HUES48 (cell line): Measurements from ENCODE around the gene PARK7.

Source experiments
- H3K27ac ChIP-seq: one replicate; pipeline ENCODE4 v1.7.0; 2013; ENCODE audit warnings: low read depth, low read length, inconsistent platforms
- H3K27me3 ChIP-seq: 2 replicates; pipeline ENCODE4 v1.6.1; 2013; ENCODE audit warnings: mild to moderate bottlenecking, low read length; ENCODE audit not compliant: control insufficient read depth, insufficient read depth
- H3K36me3 ChIP-seq: 2 replicates; pipeline ENCODE4 v1.6.1; 2013; ENCODE audit warnings: low read length; ENCODE audit not compliant: control insufficient read depth, insufficient read depth
- H3K4me1 ChIP-seq: 2 replicates; pipeline ENCODE4 v1.6.1; 2013; ENCODE audit warnings: mild to moderate bottlenecking, low read length; ENCODE audit not compliant: control insufficient read depth, insufficient read depth
- H3K4me3 ChIP-seq: 2 replicates; pipeline ENCODE4 v1.5.1; 2013; ENCODE audit warnings: mild to moderate bottlenecking, low read depth, low read length
- H3K9ac ChIP-seq: 2 replicates; pipeline ENCODE4 v1.6.1; 2013; ENCODE audit warnings: mild to moderate bottlenecking, low read depth, low read length, moderate library complexity
- H3K9me3 ChIP-seq: 2 replicates; pipeline ENCODE4 v1.6.1; 2013; ENCODE audit warnings: low read length; ENCODE audit not compliant: control insufficient read depth, insufficient read depth

PARK7 gene

GRCh38 chr1:7929637-7930036 is 31.9 kb upstream of the PARK7 start:
- Histone ChIP-seq H3K4me1 (no peaks in the 10 kb centered on the region), H3K4me3 (no peak overlapping the region), H3K27me3 (no peaks in the 10 kb centered on the region), H3K27ac (no peak overlapping the region), H3K9me3 (no peaks in the 10 kb centered on the region), H3K9ac (no peak overlapping the region), H3K36me3 (no peaks in the 10 kb centered on the region)

- H3K27ac ChIP-seq: no peak overlapping the region
- H3K36me3 ChIP-seq: no peaks in the 10 kb centered on the region
- no peaks in the 10 kb centered on the region for H3K4me1 ChIP-seq
- no peak overlapping the region for H3K4me3 ChIP-seq
- no peaks in the 10 kb centered on the region for H3K9me3 ChIP-seq
- no peak overlapping the region for H3K9ac ChIP-seq
- H3K27me3 ChIP-seq: no peaks in the 10 kb centered on the region
Measured at GRCh38 chr1:7930645-7931445, 30.7 kb upstream of the PARK7 start.

- H3K36me3 ChIP-seq: no peaks in the 10 kb centered on the region
- no peak overlapping the region for H3K27ac ChIP-seq
- H3K9ac ChIP-seq: no peak overlapping the region
- H3K27me3 ChIP-seq: no peaks in the 10 kb centered on the region
- no peaks in the 10 kb centered on the region for H3K9me3 ChIP-seq
- no peak overlapping the region for H3K4me3 ChIP-seq
- no peaks in the 10 kb centered on the region for H3K4me1 ChIP-seq
Measured at GRCh38 chr1:7931446-7931812, 30.1 kb upstream of the PARK7 start.

GRCh38 chr1:7932524-7933138 is 28.9 kb upstream of the PARK7 start:
- H3K4me1 ChIP-seq: no peaks in the 10 kb centered on the region
- no peak overlapping the region for H3K4me3 ChIP-seq
- no peaks in the 10 kb centered on the region for H3K9me3 ChIP-seq
- no peaks in the 10 kb centered on the region; the same call in 1 of the 2 replicates for H3K27me3 ChIP-seq
- H3K27ac ChIP-seq: no peak overlapping the region
- H3K36me3 ChIP-seq: no peaks in the 10 kb centered on the region
- H3K9ac ChIP-seq: no peak overlapping the region

GRCh38 chr1:7938070-7938469 is 23.4 kb upstream of the PARK7 start:
- no peak overlapping the region for H3K4me3 ChIP-seq
- no peaks in the 10 kb centered on the region; the same call in 1 of the 2 replicates for H3K4me1 ChIP-seq
- H3K36me3 ChIP-seq: no peaks in the 10 kb centered on the region
- H3K27ac ChIP-seq: no peak overlapping the region
- H3K9ac ChIP-seq: no peak overlapping the region
- H3K9me3 ChIP-seq: no peaks in the 10 kb centered on the region
- peaks cover 38% of the 10 kb centered on the region for H3K27me3 ChIP-seq

GRCh38 chr1:7940034-7940433 is 21.5 kb upstream of the PARK7 start:
- Histone ChIP-seq H3K4me1 (no peaks in the 10 kb centered on the region; the same call in 1 of the 2 replicates), H3K4me3 (no peak overlapping the region)

GRCh38 chr1:7940745-7941436 is 20.6 kb upstream of the PARK7 start, which contains the start of gene TNFRSF9:
Gene TNFRSF9 (minus strand): TSS chr1:7940839. CDS start chr1:7939994, 845 bp downstream.
- Histone ChIP-seq H3K4me1 (no peaks in the 10 kb centered on the region; the same call in 1 of the 2 replicates), H3K4me3 (no peak within 1 kb of the TSS), H3K9me3 (no peaks in the 10 kb centered on the region), H3K27ac (no peak within 1 kb of the TSS), H3K36me3 (no peaks in the 10 kb centered on the region), H3K27me3 (peaks cover 46% of the 10 kb centered on the region), H3K9ac (no peak within 1 kb of the TSS)

More at GRCh38 chr1:7940034-7940433, 21.5 kb upstream of the PARK7 start:
- H3K27me3 ChIP-seq: peaks cover 46% of the 10 kb centered on the region
- H3K36me3 ChIP-seq: no peaks in the 10 kb centered on the region
- no peak overlapping the region for H3K9ac ChIP-seq
- H3K27ac ChIP-seq: no peak overlapping the region
- no peaks in the 10 kb centered on the region for H3K9me3 ChIP-seq

- H3K36me3 ChIP-seq: no peaks in the 10 kb centered on the region
- H3K4me1 ChIP-seq: no peaks in the 10 kb centered on the region; the same call in 1 of the 2 replicates
- H3K27me3 ChIP-seq: peaks cover 46% of the 10 kb centered on the region
- H3K27ac ChIP-seq: no peak overlapping the region
- H3K4me3 ChIP-seq: no peak overlapping the region
- H3K9ac ChIP-seq: no peak overlapping the region
- no peaks in the 10 kb centered on the region for H3K9me3 ChIP-seq
Measured at GRCh38 chr1:7941437-7941793, 20.1 kb upstream of the PARK7 start.

GRCh38 chr1:7942214-7942921 is 19.1 kb upstream of the PARK7 start:
- no peak overlapping the region for H3K9ac ChIP-seq
- no peaks in the 10 kb centered on the region for H3K9me3 ChIP-seq
- no peaks in the 10 kb centered on the region; the same call in 1 of the 2 replicates for H3K4me1 ChIP-seq
- no peak overlapping the region for H3K27ac ChIP-seq
- H3K4me3 ChIP-seq: peak overlapping the region; percentile 47
- H3K27me3 ChIP-seq: peaks cover 46% of the 10 kb centered on the region
- no peaks in the 10 kb centered on the region for H3K36me3 ChIP-seq

GRCh38 chr1:7943251-7943650 is 18.3 kb upstream of the PARK7 start:
- H3K9ac ChIP-seq: no peak overlapping the region

More at GRCh38 chr1:7943251-7943650, 18.3 kb upstream of the PARK7 start:
- no peaks in the 10 kb centered on the region for H3K9me3 ChIP-seq
- H3K27ac ChIP-seq: no peak overlapping the region
- H3K4me1 ChIP-seq: no peaks in the 10 kb centered on the region; the same call in 1 of the 2 replicates
- peaks cover 46% of the 10 kb centered on the region for H3K27me3 ChIP-seq
- H3K4me3 ChIP-seq: no peak overlapping the region
- H3K36me3 ChIP-seq: no peaks in the 10 kb centered on the region
